Prostate gland (tissue), 2 donors: ENCODE data around the gene ABCB11.

Experiments used
- CTCF ChIP-seq, 4 experiments: fragments of 200-600 bp in 2 of 4; fragments of 450-650 bp in 2 of 4; sonication (generic) in 2 of 4; IDR thresholded peaks; 1 replicate in 3 of 4; 2 replicates in 1 of 4; pipeline ENCODE4 v1.5.1; 2016 to 2019; ENCODE audit warnings: antibody characterized with exemption in 4 of 4, mild to moderate bottlenecking in 2 of 4, moderate library complexity in 2 of 4
- POLR2A ChIP-seq: fragments of 450-650 bp; IDR thresholded peaks from one replicate; pipeline ENCODE4 v1.6.1; 2016; ENCODE audit warnings: antibody characterized with exemption, mild to moderate bottlenecking
- POLR2AphosphoS5 ChIP-seq: sonication (generic); formaldehyde crosslinking; IDR thresholded peaks from one replicate; pipeline ENCODE4 v1.6.1; 2017; ENCODE audit warnings: antibody characterized with exemption

GRCh38 chr2:168977608-168978007 lies 53.5 kb downstream of the ABCB11 start:
- TF ChIP-seq CTCF (IDR thresholded peaks at IDR 0.05) (no peak), POLR2AphosphoS5 (no peak), POLR2A (no peak)
